Effector memory CD8-positive, alpha-beta T cell (primary cell): ENCODE data around the gene SHISA4.

Experiments
- ATAC-seq: fragments of 150-1000 bp; cut with Tn5 transposase; replicated peaks from 2 replicates; pipeline ENCODE4 v1.10.0; 2021; ENCODE audit warnings: mild to moderate bottlenecking, moderate library complexity
- DNase-seq, 3 experiments: peaks; one replicate each; pipeline ENCODE4 v3.0.0; 2021
- H3K27ac Mint-ChIP-seq, 2 donors: one replicate each; pipeline ENCODE4 v1.8.0; 2022; ENCODE audit warnings: mild to moderate bottlenecking in 2 of 2, mixed read lengths in 2 of 2, moderate library complexity in 2 of 2
- H3K27me3 Mint-ChIP-seq, 2 donors: one replicate each; pipeline ENCODE4 v1.8.0; 2022; ENCODE audit warnings: mixed read lengths in 2 of 2
- H3K36me3 Mint-ChIP-seq: one replicate; pipeline ENCODE4 v1.8.0; 2022; ENCODE audit warnings: mild to moderate bottlenecking, moderate library complexity, mixed read lengths; ENCODE audit not compliant: insufficient read depth
- H3K4me1 Mint-ChIP-seq, 2 donors: one replicate each; pipeline ENCODE4 v1.8.0; 2022; ENCODE audit warnings: low read depth in 2 of 2, mixed read lengths in 2 of 2
- H3K4me3 Mint-ChIP-seq, 2 donors: one replicate each; pipeline ENCODE4 v1.8.0; 2022; ENCODE audit warnings: mild to moderate bottlenecking in 2 of 2, mixed read lengths in 2 of 2, moderate library complexity in 2 of 2
- H3K9me3 Mint-ChIP-seq, 2 donors: one replicate each; pipeline ENCODE4 v1.8.0; 2022; ENCODE audit warnings: mixed read lengths in 2 of 2

The SHISA4 gene

GRCh38 chr1:201912832-201913231 lies 24.1 kb downstream of the SHISA4 start:
- no peak overlapping the region for H3K27ac Mint-ChIP-seq
- no peaks in the 10 kb centered on the region for H3K9me3 Mint-ChIP-seq
- DNase-seq (no peak), ATAC-seq (no peak)
- H3K27me3 Mint-ChIP-seq = peaks cover 24 to 61% of the 10 kb centered on the region in 2 donors
- H3K4me3 Mint-ChIP-seq = no peak overlapping the region
- H3K4me1 Mint-ChIP-seq = no peaks in the 10 kb centered on the region
- no peaks in the 10 kb centered on the region for H3K36me3 Mint-ChIP-seq

DNA sequence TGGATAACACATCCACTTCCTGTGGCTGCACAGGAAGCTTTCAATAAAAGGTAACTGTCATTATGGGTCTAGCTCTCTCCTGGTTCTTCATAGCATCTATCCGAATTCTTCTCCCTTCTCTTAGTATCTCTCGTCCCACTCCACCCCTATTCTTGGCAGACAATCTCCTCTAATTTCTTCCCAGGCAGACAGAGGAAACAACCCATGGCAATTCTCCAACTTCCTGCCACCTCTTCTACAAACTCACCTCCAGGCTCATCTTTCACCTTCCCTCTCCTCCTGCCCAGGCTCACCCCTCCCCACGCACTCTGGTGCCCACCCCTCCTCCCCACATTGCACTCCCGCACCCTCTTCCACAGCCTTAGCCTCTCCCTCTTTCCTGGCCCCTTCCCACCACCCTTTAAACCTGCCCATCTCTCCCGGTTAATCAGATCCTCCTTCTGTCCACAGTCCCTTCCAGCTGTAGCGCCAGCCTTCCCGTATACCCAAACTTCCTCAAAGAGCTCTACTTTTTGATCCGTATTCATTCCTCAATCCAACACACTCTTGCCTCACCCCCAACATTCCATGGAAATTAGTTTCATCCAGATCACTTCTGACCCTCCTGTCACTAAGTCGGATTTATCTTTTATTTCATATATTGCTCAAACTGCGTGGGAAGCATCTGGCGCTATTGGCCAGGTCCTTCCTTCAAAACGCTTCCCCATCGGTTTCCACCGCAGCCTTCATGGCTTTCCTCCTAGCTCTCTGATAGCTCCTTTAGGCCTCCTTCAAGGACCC lies 25.9 kb downstream of the SHISA4 start:
- Mint-ChIP-seq H3K27me3 (peaks cover 28 to 59% of the 10 kb centered on the region in 2 donors), H3K4me3 (no peak overlapping the region), H3K9me3 (no peaks in the 10 kb centered on the region), H3K27ac (no peak overlapping the region), H3K36me3 (no peaks in the 10 kb centered on the region), H3K4me1 (no peaks in the 10 kb centered on the region)
- ATAC-seq (no peak), DNase-seq (no peak)

- no peaks in the 10 kb centered on the region for H3K4me1 Mint-ChIP-seq
- no peak for ATAC-seq
Measured at GRCh38 chr1:201916649-201917249, 28.1 kb downstream of the SHISA4 start.

DNA sequence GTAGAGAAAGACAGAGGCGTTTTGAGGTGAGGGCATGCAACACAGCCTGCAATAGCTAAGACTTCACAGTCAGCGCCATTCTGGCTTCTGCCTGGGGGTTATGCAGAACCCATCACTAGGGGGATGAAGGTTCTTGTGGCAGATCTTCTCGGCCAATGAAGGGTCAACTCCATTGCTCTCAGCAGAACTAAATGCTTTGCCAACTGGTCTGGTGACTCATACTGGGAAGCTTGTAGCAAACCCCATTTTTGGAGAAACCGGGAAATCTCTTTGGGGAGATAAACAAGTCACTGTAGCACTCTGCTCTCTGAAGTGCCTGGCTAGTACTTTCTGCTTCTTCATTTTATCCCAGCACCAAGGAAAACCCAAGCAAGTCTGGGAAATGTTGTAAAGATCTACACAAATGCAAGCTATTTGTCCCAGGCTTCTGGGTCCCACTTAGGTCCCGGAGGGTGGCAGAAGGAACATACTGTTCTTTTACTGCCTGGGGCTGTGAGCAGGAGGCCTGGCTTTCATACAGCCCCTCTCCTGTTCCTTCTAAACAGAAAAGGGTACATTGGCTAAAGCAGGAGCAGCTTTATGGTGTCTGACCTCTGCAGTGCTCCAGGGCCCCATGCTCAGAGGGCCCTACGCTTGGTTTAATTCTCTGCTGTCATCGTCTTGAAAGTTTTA lies 28.8 kb downstream of the SHISA4 start:
- Mint-ChIP-seq H3K27me3 (peaks cover 38 to 58% of the 10 kb centered on the region in 2 donors), H3K4me3 (no peak overlapping the region), H3K9me3 (no peaks in the 10 kb centered on the region), H3K27ac (no peak overlapping the region), H3K4me1 (no peaks in the 10 kb centered on the region), H3K36me3 (no peaks in the 10 kb centered on the region)
- DNase-seq (no peak), ATAC-seq (no peak)

More at GRCh38 chr1:201916649-201917249, 28.1 kb downstream of the SHISA4 start:
- no peak overlapping the region for H3K4me3 Mint-ChIP-seq
- no peak for DNase-seq
- no peaks in the 10 kb centered on the region for H3K36me3 Mint-ChIP-seq
- peaks cover 34 to 55% of the 10 kb centered on the region in 2 donors for H3K27me3 Mint-ChIP-seq
- no peak overlapping the region for H3K27ac Mint-ChIP-seq
- H3K9me3 Mint-ChIP-seq = no peaks in the 10 kb centered on the region

GRCh38 chr1:201918343-201918742 lies 29.6 kb downstream of the SHISA4 start:
- Mint-ChIP-seq H3K27ac (no peak overlapping the region), H3K4me1 (no peaks in the 10 kb centered on the region), H3K4me3 (no peak overlapping the region), H3K27me3 (peaks cover 38 to 58% of the 10 kb centered on the region in 2 donors), H3K9me3 (no peaks in the 10 kb centered on the region), H3K36me3 (no peaks in the 10 kb centered on the region)
- ATAC-seq = no peak
- no peak for DNase-seq

GRCh38 chr1:201921952-201922558 lies 33.4 kb downstream of the SHISA4 start:
- Mint-ChIP-seq H3K4me3 (no peak overlapping the region), H3K27ac (no peak overlapping the region), H3K4me1 (no peaks in the 10 kb centered on the region), H3K27me3 (peaks cover 26 to 35% of the 10 kb centered on the region in 2 donors), H3K36me3 (no peaks in the 10 kb centered on the region), H3K9me3 (no peaks in the 10 kb centered on the region)
- ATAC-seq = no peak
- DNase-seq = no peak

- Mint-ChIP-seq H3K4me1 (no peaks in the 10 kb centered on the region), H3K36me3 (no peaks in the 10 kb centered on the region), H3K27ac (no peak overlapping the region), H3K9me3 (no peaks in the 10 kb centered on the region), H3K27me3 (peaks cover 17 to 19% of the 10 kb centered on the region in 2 donors), H3K4me3 (no peak overlapping the region)
- DNase-seq (no peak), ATAC-seq (no peak)
Measured at GRCh38 chr1:201925301-201925567, 36.5 kb downstream of the SHISA4 start.

GRCh38 chr1:201925981-201926645 lies 37.4 kb downstream of the SHISA4 start:
- no peaks in the 10 kb centered on the region for H3K4me1 Mint-ChIP-seq
- DNase-seq = no peak
- H3K27me3 Mint-ChIP-seq = peaks cover 11% of the 10 kb centered on the region in 2 donors

GRCh38 chr1:201928266-201928665 lies 39.6 kb downstream of the SHISA4 start:
- H3K9me3 Mint-ChIP-seq = no peaks in the 10 kb centered on the region
- no peak overlapping the region for H3K27ac Mint-ChIP-seq
- H3K27me3 Mint-ChIP-seq = peaks cover 0 to 7% of the 10 kb centered on the region in 2 donors
- H3K36me3 Mint-ChIP-seq = no peaks in the 10 kb centered on the region
- DNase-seq = no peak
- no peak overlapping the region for H3K4me3 Mint-ChIP-seq
- no peaks in the 10 kb centered on the region for H3K4me1 Mint-ChIP-seq
- ATAC-seq = no peak

More at GRCh38 chr1:201925981-201926645, 37.4 kb downstream of the SHISA4 start:
- Mint-ChIP-seq H3K4me3 (no peak overlapping the region), H3K9me3 (no peaks in the 10 kb centered on the region), H3K27ac (no peak overlapping the region), H3K36me3 (no peaks in the 10 kb centered on the region)
- ATAC-seq = no peak

DNA sequence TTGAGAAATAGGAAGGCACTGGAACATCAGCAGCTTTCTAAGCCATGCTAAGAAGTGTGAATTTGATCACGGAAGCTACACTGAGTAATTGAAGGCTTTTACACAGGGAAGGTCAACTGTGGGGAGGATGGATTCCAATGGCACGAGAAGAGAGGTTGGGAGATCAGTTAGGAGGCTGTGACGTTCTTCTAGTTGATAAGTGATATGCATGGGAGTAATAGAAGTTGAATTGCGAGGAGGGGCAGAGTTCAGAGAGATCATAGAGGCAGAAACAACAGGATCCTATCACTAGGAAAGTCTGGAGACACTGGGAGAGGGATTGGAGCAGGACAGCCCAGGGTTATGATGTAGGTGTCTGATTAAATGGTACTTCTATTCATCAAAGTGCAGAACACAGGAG lies 41.4 kb downstream of the SHISA4 start:
- H3K27ac Mint-ChIP-seq = no peak overlapping the region
- H3K9me3 Mint-ChIP-seq = no peaks in the 10 kb centered on the region
- H3K4me3 Mint-ChIP-seq = no peak overlapping the region
- ATAC-seq = no peak
- no peak for DNase-seq
- peaks cover 5 to 6% of the 10 kb centered on the region in 2 donors for H3K27me3 Mint-ChIP-seq
- peaks cover 0 to 1% of the 10 kb centered on the region in 2 donors for H3K4me1 Mint-ChIP-seq
- no peaks in the 10 kb centered on the region for H3K36me3 Mint-ChIP-seq

DNA sequence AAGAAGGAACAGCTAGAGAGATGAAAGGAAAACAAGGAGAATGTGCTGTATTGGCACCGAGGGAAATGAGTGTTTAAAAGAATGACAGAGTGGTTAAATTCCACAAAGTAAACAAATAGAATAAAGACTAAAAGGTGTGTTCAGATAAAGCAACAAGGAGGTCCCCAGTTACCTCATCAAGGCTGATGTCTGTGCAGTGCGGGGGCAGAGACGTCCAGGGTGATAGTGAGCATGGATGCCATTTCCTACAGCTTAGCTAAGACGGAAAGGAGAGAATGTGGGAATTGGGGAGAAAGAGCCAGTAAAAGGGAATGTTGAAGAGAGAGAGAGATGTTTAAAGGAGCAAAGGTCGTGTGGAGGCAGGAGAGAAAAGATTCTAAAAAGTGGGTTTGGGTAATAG lies 42.1 kb downstream of the SHISA4 start:
- H3K27me3 Mint-ChIP-seq = peaks cover 5 to 7% of the 10 kb centered on the region in 2 donors
- peaks cover 0 to 1% of the 10 kb centered on the region in 2 donors for H3K4me1 Mint-ChIP-seq
- no peak overlapping the region for H3K4me3 Mint-ChIP-seq
- H3K9me3 Mint-ChIP-seq = no peaks in the 10 kb centered on the region
- ATAC-seq = no peak
- H3K27ac Mint-ChIP-seq = no peak overlapping the region
- no peak for DNase-seq
- no peaks in the 10 kb centered on the region for H3K36me3 Mint-ChIP-seq

DNA sequence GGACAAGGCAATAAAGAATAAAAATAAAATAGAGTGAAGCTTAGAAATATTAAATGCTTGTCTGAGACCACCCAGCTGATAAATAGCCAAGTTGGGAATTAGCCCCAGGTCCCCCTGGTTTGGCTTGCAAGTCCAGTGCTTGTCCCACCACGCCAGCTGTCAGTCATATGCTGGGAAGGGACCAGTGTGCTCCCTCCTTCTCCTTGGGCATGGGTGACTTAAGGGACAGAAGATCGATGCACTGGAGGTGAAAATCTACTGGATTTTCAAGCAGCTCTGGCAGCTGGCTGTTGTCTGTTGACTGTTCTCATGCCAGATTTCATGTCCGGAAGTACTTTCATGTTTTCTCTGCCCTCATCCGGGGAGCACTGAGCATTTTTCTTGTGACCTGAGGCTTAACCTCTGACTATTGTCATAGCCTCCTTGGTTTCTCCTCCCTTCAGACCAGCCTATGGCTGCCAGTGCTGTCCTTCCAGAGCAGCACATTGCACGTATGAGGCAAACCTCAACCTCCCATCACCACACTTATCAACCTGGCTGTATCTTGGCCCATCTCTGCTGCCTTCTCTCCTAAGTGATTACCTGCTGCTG lies 45.2 kb downstream of the SHISA4 start:
- no peak overlapping the region for H3K27ac Mint-ChIP-seq
- ATAC-seq = no peak
- no peak overlapping the region for H3K4me3 Mint-ChIP-seq
- H3K36me3 Mint-ChIP-seq = no peaks in the 10 kb centered on the region
- H3K4me1 Mint-ChIP-seq = peaks cover 0 to 1% of the 10 kb centered on the region in 2 donors
- no peak for DNase-seq
- no peaks in the 10 kb centered on the region for H3K9me3 Mint-ChIP-seq
- peaks cover 11 to 17% of the 10 kb centered on the region in 2 donors for H3K27me3 Mint-ChIP-seq

- Mint-ChIP-seq H3K4me1 (peaks cover 0 to 1% of the 10 kb centered on the region in 2 donors), H3K27ac (no peak overlapping the region), H3K9me3 (no peaks in the 10 kb centered on the region), H3K4me3 (no peak overlapping the region), H3K36me3 (no peaks in the 10 kb centered on the region), H3K27me3 (peaks cover 21 to 41% of the 10 kb centered on the region in 2 donors)
- ATAC-seq (no peak), DNase-seq (no peak)
Measured at GRCh38 chr1:201937624-201938213, 49.0 kb downstream of the SHISA4 start.
